Measurements from ENCODE around the gene CHD6. TPM values are rescaled to one million over a fixed set of nuclear protein-coding genes. Genes with fewer than 3 reads are reported as not detected.

Gene CHD6
- total and polyA plus RNA-seq, 2 of the 13 experiments (the other 11 are each of a cell fraction or from before 2014, with no cell fraction given), result 14.4 to 52.0 TPM

DNA sequence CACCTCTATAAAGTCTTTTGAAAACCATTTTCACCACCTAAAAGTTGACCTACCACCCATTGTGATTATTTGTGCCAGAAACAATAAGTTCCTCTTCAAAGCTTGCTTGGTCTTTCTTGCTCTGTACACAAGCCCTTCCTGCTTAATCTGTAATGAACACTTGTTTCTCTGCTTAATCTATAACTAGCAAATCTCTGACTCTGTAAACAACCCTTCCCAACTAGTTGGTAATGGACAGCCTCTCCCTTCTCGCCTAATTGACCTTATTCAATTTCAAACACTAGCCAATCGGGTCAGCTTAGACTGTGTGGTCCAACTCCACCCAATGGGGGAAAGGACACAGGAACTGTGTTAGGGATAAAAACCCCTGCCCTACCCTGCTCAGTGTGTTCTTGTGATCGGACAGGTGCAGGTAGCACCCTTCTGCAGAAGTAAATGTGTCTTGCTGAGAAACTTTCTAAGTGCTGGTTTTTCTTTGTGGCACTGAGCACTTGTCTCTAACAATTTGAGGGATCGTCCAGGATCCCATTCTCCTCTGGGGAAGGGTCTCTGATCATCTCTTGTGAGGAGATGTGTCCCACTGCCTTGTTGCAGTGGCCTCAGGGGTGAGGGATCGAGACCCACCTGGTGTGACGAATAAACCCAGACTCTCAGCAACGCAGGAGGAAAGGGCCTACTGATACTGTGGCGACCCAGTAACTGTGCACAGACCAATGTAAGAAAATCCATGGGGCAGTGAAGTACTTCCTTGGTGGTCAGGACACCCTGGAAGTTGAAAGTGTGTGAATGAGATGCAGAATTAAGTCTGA lies 23.5 kb downstream of the CHD6 start (continued):
- TF ChIP-seq, protein P1, sequence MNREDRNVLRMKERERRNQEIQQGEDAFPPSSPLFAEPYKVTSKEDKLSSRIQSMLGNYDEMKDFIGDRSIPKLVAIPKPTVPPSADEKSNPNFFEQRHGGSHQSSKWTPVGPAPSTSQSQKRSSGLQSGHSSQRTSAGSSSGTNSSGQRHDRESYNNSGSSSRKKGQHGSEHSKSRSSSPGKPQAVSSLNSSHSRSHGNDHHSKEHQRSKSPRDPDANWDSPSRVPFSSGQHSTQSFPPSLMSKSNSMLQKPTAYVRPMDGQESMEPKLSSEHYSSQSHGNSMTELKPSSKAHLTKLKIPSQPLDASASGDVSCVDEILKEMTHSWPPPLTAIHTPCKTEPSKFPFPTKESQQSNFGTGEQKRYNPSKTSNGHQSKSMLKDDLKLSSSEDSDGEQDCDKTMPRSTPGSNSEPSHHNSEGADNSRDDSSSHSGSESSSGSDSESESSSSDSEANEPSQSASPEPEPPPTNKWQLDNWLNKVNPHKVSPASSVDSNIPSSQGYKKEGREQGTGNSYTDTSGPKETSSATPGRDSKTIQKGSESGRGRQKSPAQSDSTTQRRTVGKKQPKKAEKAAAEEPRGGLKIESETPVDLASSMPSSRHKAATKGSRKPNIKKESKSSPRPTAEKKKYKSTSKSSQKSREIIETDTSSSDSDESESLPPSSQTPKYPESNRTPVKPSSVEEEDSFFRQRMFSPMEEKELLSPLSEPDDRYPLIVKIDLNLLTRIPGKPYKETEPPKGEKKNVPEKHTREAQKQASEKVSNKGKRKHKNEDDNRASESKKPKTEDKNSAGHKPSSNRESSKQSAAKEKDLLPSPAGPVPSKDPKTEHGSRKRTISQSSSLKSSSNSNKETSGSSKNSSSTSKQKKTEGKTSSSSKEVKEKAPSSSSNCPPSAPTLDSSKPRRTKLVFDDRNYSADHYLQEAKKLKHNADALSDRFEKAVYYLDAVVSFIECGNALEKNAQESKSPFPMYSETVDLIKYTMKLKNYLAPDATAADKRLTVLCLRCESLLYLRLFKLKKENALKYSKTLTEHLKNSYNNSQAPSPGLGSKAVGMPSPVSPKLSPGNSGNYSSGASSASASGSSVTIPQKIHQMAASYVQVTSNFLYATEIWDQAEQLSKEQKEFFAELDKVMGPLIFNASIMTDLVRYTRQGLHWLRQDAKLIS (CRISPR knock-in tag; IDR thresholded peaks at IDR 0.05), result no peak
- no peak for TF ChIP-seq ZNF383 (CRISPR knock-in tag; IDR thresholded peaks at IDR 0.05; ENCODE audit: borderline replicate concordance)
- peak; percentile 55; the same call in 1 of the 2 replicates for TF ChIP-seq ZKSCAN8 (CRISPR knock-in tag; IDR thresholded peaks at IDR 0.05; ENCODE audit: borderline replicate concordance)
- TF ChIP-seq FOSL2 (CRISPR knock-in tag; IDR thresholded peaks at IDR 0.05), result peak; percentile 18; the same call in 1 of the 2 replicates
- TF ChIP-seq CBX2 (IDR thresholded peaks at IDR 0.05; ENCODE audit: low read depth, low read length), result no peak
- TF ChIP-seq CBX2 (CRISPR knock-in tag; IDR thresholded peaks at IDR 0.05; ENCODE audit: low read depth), result no peak
- TF ChIP-seq ZNF720 (CRISPR knock-in tag; IDR thresholded peaks at IDR 0.05), result no peak
- no peak for TF ChIP-seq RNF2 (conservative IDR thresholded peaks at IDR 0.05; ENCODE audit: low read depth)
- no peak for TF ChIP-seq KLF12 (CRISPR knock-in tag; IDR thresholded peaks at IDR 0.05; ENCODE audit: borderline replicate concordance)
- no peak for TF ChIP-seq ZNF260 (CRISPR knock-in tag; IDR thresholded peaks at IDR 0.05; ENCODE audit: borderline replicate concordance, low read depth)
- TF ChIP-seq ZSCAN31 (CRISPR knock-in tag; IDR thresholded peaks at IDR 0.05; ENCODE audit: low read depth), result no peak
- TF ChIP-seq POLR2A (IDR thresholded peaks at IDR 0.05; ENCODE audit: insufficient read depth in 1 of 2, low read depth in 2 of 2, low read length in 2 of 2), result no peak
- TF ChIP-seq, protein P2, sequence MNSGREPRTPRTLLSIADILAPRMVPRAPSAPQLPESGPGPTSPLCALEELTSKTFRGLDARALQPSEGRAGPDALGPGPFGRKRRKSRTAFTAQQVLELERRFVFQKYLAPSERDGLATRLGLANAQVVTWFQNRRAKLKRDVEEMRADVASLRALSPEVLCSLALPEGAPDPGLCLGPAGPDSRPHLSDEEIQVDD (CRISPR knock-in tag; IDR thresholded peaks at IDR 0.05; ENCODE audit: borderline replicate concordance), result no peak
- TF ChIP-seq, protein P3, sequence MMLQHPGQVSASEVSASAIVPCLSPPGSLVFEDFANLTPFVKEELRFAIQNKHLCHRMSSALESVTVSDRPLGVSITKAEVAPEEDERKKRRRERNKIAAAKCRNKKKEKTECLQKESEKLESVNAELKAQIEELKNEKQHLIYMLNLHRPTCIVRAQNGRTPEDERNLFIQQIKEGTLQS (CRISPR knock-in tag; IDR thresholded peaks at IDR 0.05), result no peak
- no peak for TF ChIP-seq SMAD1 (CRISPR knock-in tag; IDR thresholded peaks at IDR 0.05; ENCODE audit: borderline replicate concordance, low read depth)
- no peak for TF ChIP-seq NFKB2 (CRISPR knock-in tag; IDR thresholded peaks at IDR 0.05; ENCODE audit: borderline replicate concordance)
- TF ChIP-seq, protein P4, sequence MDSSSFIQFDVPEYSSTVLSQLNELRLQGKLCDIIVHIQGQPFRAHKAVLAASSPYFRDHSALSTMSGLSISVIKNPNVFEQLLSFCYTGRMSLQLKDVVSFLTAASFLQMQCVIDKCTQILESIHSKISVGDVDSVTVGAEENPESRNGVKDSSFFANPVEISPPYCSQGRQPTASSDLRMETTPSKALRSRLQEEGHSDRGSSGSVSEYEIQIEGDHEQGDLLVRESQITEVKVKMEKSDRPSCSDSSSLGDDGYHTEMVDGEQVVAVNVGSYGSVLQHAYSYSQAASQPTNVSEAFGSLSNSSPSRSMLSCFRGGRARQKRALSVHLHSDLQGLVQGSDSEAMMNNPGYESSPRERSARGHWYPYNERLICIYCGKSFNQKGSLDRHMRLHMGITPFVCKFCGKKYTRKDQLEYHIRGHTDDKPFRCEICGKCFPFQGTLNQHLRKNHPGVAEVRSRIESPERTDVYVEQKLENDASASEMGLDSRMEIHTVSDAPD (CRISPR knock-in tag; IDR thresholded peaks at IDR 0.05), result no peak
- no peak for TF ChIP-seq ZNF569 (CRISPR knock-in tag; IDR thresholded peaks at IDR 0.05; ENCODE audit: borderline replicate concordance)
- no peak for TF ChIP-seq SMAD3 (CRISPR knock-in tag; IDR thresholded peaks at IDR 0.05)
- TF ChIP-seq, protein P5, sequence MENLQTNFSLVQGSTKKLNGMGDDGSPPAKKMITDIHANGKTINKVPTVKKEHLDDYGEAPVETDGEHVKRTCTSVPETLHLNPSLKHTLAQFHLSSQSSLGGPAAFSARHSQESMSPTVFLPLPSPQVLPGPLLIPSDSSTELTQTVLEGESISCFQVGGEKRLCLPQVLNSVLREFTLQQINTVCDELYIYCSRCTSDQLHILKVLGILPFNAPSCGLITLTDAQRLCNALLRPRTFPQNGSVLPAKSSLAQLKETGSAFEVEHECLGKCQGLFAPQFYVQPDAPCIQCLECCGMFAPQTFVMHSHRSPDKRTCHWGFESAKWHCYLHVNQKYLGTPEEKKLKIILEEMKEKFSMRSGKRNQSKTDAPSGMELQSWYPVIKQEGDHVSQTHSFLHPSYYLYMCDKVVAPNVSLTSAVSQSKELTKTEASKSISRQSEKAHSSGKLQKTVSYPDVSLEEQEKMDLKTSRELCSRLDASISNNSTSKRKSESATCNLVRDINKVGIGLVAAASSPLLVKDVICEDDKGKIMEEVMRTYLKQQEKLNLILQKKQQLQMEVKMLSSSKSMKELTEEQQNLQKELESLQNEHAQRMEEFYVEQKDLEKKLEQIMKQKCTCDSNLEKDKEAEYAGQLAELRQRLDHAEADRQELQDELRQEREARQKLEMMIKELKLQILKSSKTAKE (CRISPR knock-in tag; IDR thresholded peaks at IDR 0.05; ENCODE audit: borderline replicate concordance), result peak; percentile 31; the same call in 1 of the 2 replicates
- no peak for TF ChIP-seq MXI1 (IDR thresholded peaks at IDR 0.05; ENCODE audit: borderline replicate concordance, low read depth, low read length)
- no peak for TF ChIP-seq ZNF563 (CRISPR knock-in tag; IDR thresholded peaks at IDR 0.05)

All from HepG2 (cell line).